Adrenal gland (tissue), 12 donors: Measurements from ENCODE around the gene PTPN6. TPM values are rescaled to one million over a fixed set of nuclear protein-coding genes. Genes with fewer than 3 reads are reported as not detected.

Source experiments
- DNase-seq, 7 donors: peaks; one replicate each; pipeline ENCODE4 v3.0.0-alpha.2; 2019 to 2020
- H3K27ac ChIP-seq, 5 donors: fragments of 200-600 bp; sonication (generic) in 4 of 5; 1 replicate in 3 of 5; 2 replicates in 2 of 5; pipeline versions ENCODE4 v1.5.1 to v1.8.0; 2016 to 2020; ENCODE audit warnings: mild to moderate bottlenecking in 1 of 5
- H3K27me3 ChIP-seq: fragments of 200-600 bp; 2 replicates; pipeline ENCODE4 v1.8.0; 2021
- H3K36me3 ChIP-seq, 2 donors: fragments of 200-600 bp; replicated peaks in 1 of 2; 1 replicate in 1 of 2; 2 replicates in 1 of 2; pipeline versions ENCODE4 v1.5.1 to v1.8.0; 2018 to 2022
- H3K4me1 ChIP-seq, 2 donors: fragments of 200-600 bp; replicated peaks in 1 of 2; 1 replicate in 1 of 2; 2 replicates in 1 of 2; pipeline versions ENCODE4 v1.5.1 to v1.8.0; 2018 to 2021
- H3K4me3 ChIP-seq, 4 donors: fragments of 200-600 bp; sonication (generic) in 3 of 4; one replicate each; pipeline ENCODE4 v1.5.1; 2016 to 2018
- H3K9me3 ChIP-seq, 3 donors: fragments of 200-600 bp; sonication (generic) in 1 of 3; replicated peaks in 1 of 3; 1 replicate in 2 of 3; 2 replicates in 1 of 3; pipeline versions ENCODE4 v1.5.1 to v1.8.0; 2016 to 2021
- POLR2A ChIP-seq, 2 donors: fragments of 450-650 bp; IDR thresholded peaks; one replicate each; pipeline ENCODE4 v1.6.1; 2017; ENCODE audit warnings: antibody characterized with exemption in 2 of 2, mild to moderate bottlenecking in 2 of 2, moderate library complexity in 1 of 2
- WGBS, 4 donors: extraction: QIAGEN DNeasy Blood & Tissue Kit in 2 of 4; methylation state at CpG; one replicate each; pipeline versions ENCODE4 v1.1.5 to v1.1.7; 2013 to 2017; 5-methylcytosine and 5-hydroxymethylcytosine counted together
- intact Hi-C, 2 donors: fragments of 100-400 bp; cut with DNase I; formaldehyde crosslinking; loops; one replicate each; pipeline versions ENCODE4 v1.14.1 to v1.15.0; 2022 to 2023
- polyA plus RNA-seq, 3 donors: library from polyadenylated mRNA; stranded (reverse); fragments of 200-250 nt in 2 of 3; fragments of 350-450 nt in 1 of 3; fragmentation: Illumina TruSeq in 1 of 3; extraction: RNeasy Lipid Tissue Mini Kit (QIAGEN cat#74804) in 1 of 3; gene quantifications; one replicate each; pipeline ENCODE4 v1.2.3, GENCODE V29; 2013 to 2014
- total RNA-seq, 9 donors: library from RNA; depleted of rRNA in 4 of 9; stranded (reverse); fragments of >200 nt in 4 of 9; fragments of 120-200 nt in 1 of 9; fragmentation: NEBNext Ultra II Directional in 1 of 9; extraction: Animal tissue kit (Norgen Biotek cat#: 25700) in 1 of 9; gene quantifications; one replicate each; pipeline versions ENCODE4 v1.1.0 to v1.2.4, GENCODE V29; 2013 to 2023
- TF ChIP-seq, protein P1 (sequence below), 6 experiments: fragments of 450-650 bp in 4 of 6; fragments of 200-600 bp in 2 of 6; sonication (generic) in 1 of 6; IDR thresholded peaks; 1 replicate in 5 of 6; 2 replicates in 1 of 6; pipeline versions ENCODE4 v1.5.1 to v1.8.0; 2016 to 2021; ENCODE audit warnings: antibody characterized with exemption in 6 of 6, mild to moderate bottlenecking in 2 of 6, moderate library complexity in 1 of 6
- donor health status: healthy with polysubstance abuse.
- donor health status: Bipolar disorder and iron deficiency.
- donor health status: DM: yes; HTN: yes; CAD: no.
- donor health status: DM: no; HTN: no; CAD: no.
- donor health status: DM: no; HTN: no; CAD: no.
- donor health status: DM: yes; HTN: yes; CAD: no.

Gene PTPN6
- total and polyA plus RNA-seq, 12 donors = 24.5 to 204 (median 63.5) TPM

DNA sequence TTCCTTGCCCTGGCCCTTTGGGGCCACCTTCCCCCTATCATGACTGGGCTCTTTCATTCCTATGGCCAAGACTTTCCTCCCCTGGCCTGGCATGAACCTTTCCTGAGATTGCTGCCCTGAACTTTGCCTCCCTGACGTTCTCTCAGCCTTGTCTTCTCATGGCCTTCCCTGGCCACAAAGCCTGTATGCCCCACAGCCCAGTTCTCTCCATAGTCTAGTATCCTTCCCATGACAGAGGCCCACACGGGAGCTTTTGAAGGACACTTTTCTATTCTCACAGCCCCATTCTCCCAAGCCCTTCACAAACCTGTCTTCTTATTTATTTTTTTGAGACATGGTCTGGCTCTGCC, 12.0 kb upstream of the PTPN6 start:
- H3K4me3 ChIP-seq = no peak overlapping the region
- peak overlapping the region in 3 of 5 donors; percentile 82 to 96 (median 96) for H3K27ac ChIP-seq
- no peaks in the 10 kb centered on the region for H3K9me3 ChIP-seq
- peaks cover 0 to 21% of the 10 kb centered on the region in 2 donors for H3K36me3 ChIP-seq
- intact Hi-C loops = no loop called here
- DNase-seq = no peak
- peaks cover 15 to 59% of the 10 kb centered on the region in 2 donors for H3K4me1 ChIP-seq
- WGBS, 4 donors = 35 to 48% (median 45%) methylated on average over 2 of the region's 2 CpGs
- TF ChIP-seq, protein P1, sequence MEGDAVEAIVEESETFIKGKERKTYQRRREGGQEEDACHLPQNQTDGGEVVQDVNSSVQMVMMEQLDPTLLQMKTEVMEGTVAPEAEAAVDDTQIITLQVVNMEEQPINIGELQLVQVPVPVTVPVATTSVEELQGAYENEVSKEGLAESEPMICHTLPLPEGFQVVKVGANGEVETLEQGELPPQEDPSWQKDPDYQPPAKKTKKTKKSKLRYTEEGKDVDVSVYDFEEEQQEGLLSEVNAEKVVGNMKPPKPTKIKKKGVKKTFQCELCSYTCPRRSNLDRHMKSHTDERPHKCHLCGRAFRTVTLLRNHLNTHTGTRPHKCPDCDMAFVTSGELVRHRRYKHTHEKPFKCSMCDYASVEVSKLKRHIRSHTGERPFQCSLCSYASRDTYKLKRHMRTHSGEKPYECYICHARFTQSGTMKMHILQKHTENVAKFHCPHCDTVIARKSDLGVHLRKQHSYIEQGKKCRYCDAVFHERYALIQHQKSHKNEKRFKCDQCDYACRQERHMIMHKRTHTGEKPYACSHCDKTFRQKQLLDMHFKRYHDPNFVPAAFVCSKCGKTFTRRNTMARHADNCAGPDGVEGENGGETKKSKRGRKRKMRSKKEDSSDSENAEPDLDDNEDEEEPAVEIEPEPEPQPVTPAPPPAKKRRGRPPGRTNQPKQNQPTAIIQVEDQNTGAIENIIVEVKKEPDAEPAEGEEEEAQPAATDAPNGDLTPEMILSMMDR (IDR thresholded peaks at IDR 0.05) = no peak
- TF ChIP-seq POLR2A (IDR thresholded peaks at IDR 0.05) = no peak
- H3K27me3 ChIP-seq = no peaks in the 10 kb centered on the region

DNA sequence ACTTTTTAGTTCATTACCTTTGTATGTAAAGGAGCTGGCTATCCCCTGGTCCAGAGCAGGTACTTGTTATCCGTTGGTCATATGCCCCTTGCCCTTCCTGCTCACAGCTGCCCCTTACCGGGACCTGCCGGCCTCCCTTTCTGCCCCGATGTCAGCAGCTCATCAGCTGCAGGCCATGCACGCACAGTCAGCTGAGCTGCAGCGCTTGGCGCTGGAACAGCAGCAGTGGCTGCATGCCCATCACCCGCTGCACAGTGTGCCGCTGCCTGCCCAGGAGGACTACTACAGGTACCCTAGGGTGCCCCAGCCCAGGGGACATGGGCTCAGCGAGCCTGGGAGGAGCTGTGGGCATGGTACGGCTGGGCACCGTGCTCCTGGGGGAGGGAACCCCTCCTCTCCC, 9.9 kb upstream of the PTPN6 start:
- Histone ChIP-seq H3K4me3 (no peak overlapping the region), H3K9me3 (no peaks in the 10 kb centered on the region), H3K4me1 (peaks cover 31 to 62% of the 10 kb centered on the region in 2 donors), H3K27ac (peak overlapping the region in 4 of 5 donors; percentile 9 to 97 (median 78)), H3K36me3 (no peaks in the 10 kb centered on the region), H3K27me3 (no peaks in the 10 kb centered on the region)
- TF ChIP-seq, protein P1 (IDR thresholded peaks at IDR 0.05) = no peak
- TF ChIP-seq POLR2A (IDR thresholded peaks at IDR 0.05) = no peak
- WGBS, 4 donors = 48 to 87% (median 53%) methylated on average over 7 to 12 of the region's 12 CpGs
- DNase-seq = peak; percentile 43 to 78 (median 67)
- intact Hi-C loops = no loop called here

DNA sequence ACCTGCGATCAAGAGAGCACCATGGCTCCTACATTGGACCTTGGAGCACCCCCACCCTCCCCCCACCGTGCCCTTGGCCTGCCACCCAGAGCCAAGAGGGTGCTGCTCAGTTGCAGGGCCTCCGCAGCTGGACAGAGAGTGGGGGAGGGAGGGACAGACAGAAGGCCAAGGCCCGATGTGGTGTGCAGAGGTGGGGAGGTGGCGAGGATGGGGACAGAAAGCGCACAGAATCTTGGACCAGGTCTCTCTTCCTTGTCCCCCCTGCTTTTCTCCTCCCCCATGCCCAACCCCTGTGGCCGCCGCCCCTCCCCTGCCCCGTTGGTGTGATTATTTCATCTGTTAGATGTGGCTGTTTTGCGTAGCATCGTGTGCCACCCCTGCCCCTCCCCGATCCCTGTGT, 9.4 kb upstream of the PTPN6 start:
- TF ChIP-seq, protein P1 (IDR thresholded peaks at IDR 0.05) = no peak
- no peak for TF ChIP-seq POLR2A (IDR thresholded peaks at IDR 0.05)
- peaks cover 33 to 65% of the 10 kb centered on the region in 2 donors for H3K4me1 ChIP-seq
- H3K9me3 ChIP-seq = no peaks in the 10 kb centered on the region
- peak; percentile 64 to 76 (median 69) for DNase-seq
- no peaks in the 10 kb centered on the region for H3K27me3 ChIP-seq
- intact Hi-C loops = no loop called here
- 46 to 59% (median 52%) methylated on average over 6 to 12 of the region's 12 CpGs for WGBS, 4 donors
- H3K4me3 ChIP-seq = no peak overlapping the region
- H3K27ac ChIP-seq = peak overlapping the region in 4 of 5 donors; percentile 9 to 97 (median 95)
- no peaks in the 10 kb centered on the region for H3K36me3 ChIP-seq

DNA sequence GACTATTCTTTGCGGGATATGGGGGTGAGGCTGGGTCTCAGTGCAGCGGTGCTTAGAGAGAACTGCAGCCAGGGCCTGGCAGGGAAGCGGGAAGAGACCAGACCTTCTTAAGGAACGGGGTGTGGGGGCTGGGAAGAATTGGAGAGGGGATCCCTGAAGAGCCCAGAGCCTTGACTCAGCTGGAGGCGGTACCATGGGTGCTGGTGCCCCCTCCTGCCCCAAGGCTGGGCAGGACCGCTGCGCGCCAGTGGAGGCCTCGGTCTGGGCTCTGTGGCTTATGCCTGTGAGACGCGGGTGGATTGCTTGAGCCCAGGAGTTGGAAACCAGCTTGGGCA, 8.9 kb upstream of the PTPN6 start:
- no peaks in the 10 kb centered on the region for H3K27me3 ChIP-seq
- H3K36me3 ChIP-seq = no peaks in the 10 kb centered on the region
- intact Hi-C loops = no loop called here
- H3K27ac ChIP-seq = peak overlapping the region; percentile 95 to 97 (median 95)
- peak in 4 of 7 donors; percentile 61 to 81 (median 71) for DNase-seq
- TF ChIP-seq, protein P1 (IDR thresholded peaks at IDR 0.05) = no peak
- TF ChIP-seq POLR2A (IDR thresholded peaks at IDR 0.05) = no peak
- no peak overlapping the region for H3K4me3 ChIP-seq
- H3K4me1 ChIP-seq = peaks cover 31 to 65% of the 10 kb centered on the region in 2 donors
- WGBS, 4 donors = 50 to 67% (median 66%) methylated on average over 11 of the region's 11 CpGs
- no peaks in the 10 kb centered on the region for H3K9me3 ChIP-seq
